WERI-Rb-1 (cell line): ENCODE measurements around the gene MAPT.

Experiments used
- DNase-seq: peaks from one replicate; pipeline ENCODE4 v3.0.0-alpha.2; 2020
- H3K27ac ChIP-seq: fragments of 250-450 bp; sonication (Bioruptor Pico); 2 replicates; pipeline ENCODE4 v1.5.1; 2020; ENCODE audit warnings: mild to moderate bottlenecking, moderate library complexity
- H3K27me3 ChIP-seq: fragments of 250-450 bp; sonication (Bioruptor Pico); 2 replicates; pipeline ENCODE4 v1.5.1; 2021; ENCODE audit warnings: mild to moderate bottlenecking, low read depth, moderate library complexity; ENCODE audit not compliant: insufficient read depth, severe bottlenecking
- H3K36me3 ChIP-seq: fragments of 250-450 bp; sonication (Bioruptor Pico); 2 replicates; pipeline ENCODE4 v1.5.1; 2020; ENCODE audit warnings: mild to moderate bottlenecking, moderate library complexity
- H3K4me3 ChIP-seq: 2 replicates; pipeline ENCODE4 v1.5.1; 2011; ENCODE audit warnings: low read depth, mild to moderate bottlenecking, control low read depth, low read length
- H3K9me3 ChIP-seq: fragments of 250-450 bp; sonication (Bioruptor Pico); 2 replicates; pipeline ENCODE4 v1.5.1; 2021; ENCODE audit warnings: mild to moderate bottlenecking, moderate library complexity; ENCODE audit not compliant: severe bottlenecking
- TF ChIP-seq, protein P1 (sequence below): IDR thresholded peaks from 2 replicates; pipeline ENCODE4 v1.5.1; 2011; ENCODE audit warnings: low read depth, mild to moderate bottlenecking, control low read depth, inconsistent platforms, low read length

Gene MAPT

GRCh38 chr17:46028981-46029565 lies 134.7 kb downstream of the MAPT start:
- Histone ChIP-seq H3K27ac (no peak overlapping the region), H3K4me3 (no peak overlapping the region), H3K27me3 (no peaks in the 10 kb centered on the region), H3K9me3 (no peaks in the 10 kb centered on the region), H3K36me3 (peaks cover 71% of the 10 kb centered on the region)
- DNase-seq: no peak
- TF ChIP-seq, protein P1, sequence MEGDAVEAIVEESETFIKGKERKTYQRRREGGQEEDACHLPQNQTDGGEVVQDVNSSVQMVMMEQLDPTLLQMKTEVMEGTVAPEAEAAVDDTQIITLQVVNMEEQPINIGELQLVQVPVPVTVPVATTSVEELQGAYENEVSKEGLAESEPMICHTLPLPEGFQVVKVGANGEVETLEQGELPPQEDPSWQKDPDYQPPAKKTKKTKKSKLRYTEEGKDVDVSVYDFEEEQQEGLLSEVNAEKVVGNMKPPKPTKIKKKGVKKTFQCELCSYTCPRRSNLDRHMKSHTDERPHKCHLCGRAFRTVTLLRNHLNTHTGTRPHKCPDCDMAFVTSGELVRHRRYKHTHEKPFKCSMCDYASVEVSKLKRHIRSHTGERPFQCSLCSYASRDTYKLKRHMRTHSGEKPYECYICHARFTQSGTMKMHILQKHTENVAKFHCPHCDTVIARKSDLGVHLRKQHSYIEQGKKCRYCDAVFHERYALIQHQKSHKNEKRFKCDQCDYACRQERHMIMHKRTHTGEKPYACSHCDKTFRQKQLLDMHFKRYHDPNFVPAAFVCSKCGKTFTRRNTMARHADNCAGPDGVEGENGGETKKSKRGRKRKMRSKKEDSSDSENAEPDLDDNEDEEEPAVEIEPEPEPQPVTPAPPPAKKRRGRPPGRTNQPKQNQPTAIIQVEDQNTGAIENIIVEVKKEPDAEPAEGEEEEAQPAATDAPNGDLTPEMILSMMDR: no peak

- peaks cover 76% of the 10 kb centered on the region for H3K36me3 ChIP-seq
These were observed 135.3 kb downstream of the MAPT start for GRCh38 chr17:46029627-46030026.

DNA sequence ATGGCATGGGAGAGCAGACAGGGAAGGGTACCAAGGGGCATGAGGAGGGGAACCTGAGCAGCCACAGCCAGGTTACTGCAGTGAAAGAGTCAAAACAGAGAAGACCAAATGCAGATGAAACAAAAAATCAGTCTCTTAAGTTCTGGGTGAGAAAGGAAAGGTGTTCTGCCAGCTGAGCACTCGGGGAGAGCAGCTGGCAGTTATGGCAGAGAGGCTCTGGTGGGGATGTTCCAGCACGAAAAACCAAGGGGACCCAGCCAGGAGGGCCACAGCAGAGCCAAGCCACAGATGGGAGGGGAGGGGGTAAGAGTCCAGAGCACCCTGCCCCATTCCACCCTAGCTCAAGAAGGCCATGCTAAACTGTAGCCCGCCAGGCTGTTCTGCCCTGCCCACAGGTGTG lies 136.4 kb downstream of the MAPT start:
- TF ChIP-seq, protein P1: no peak
- H3K36me3 ChIP-seq: peaks cover 83% of the 10 kb centered on the region

More at GRCh38 chr17:46029627-46030026, 135.3 kb downstream of the MAPT start:
- H3K27ac ChIP-seq: no peak overlapping the region
- H3K27me3 ChIP-seq: no peaks in the 10 kb centered on the region
- no peak overlapping the region for H3K4me3 ChIP-seq
- DNase-seq: no peak
- H3K9me3 ChIP-seq: no peaks in the 10 kb centered on the region
- TF ChIP-seq, protein P1: no peak

GRCh38 chr17:46031440-46031839 lies 137.1 kb downstream of the MAPT start:
- Histone ChIP-seq H3K9me3 (no peaks in the 10 kb centered on the region), H3K4me3 (no peak overlapping the region), H3K27me3 (no peaks in the 10 kb centered on the region), H3K36me3 (peaks cover 86% of the 10 kb centered on the region), H3K27ac (no peak overlapping the region)
- TF ChIP-seq, protein P1: no peak
- DNase-seq: no peak

More for the DNA sequence above, 136.4 kb downstream of the MAPT start:
- DNase-seq: no peak
- Histone ChIP-seq H3K9me3 (no peaks in the 10 kb centered on the region), H3K27me3 (no peaks in the 10 kb centered on the region), H3K4me3 (no peak overlapping the region), H3K27ac (no peak overlapping the region)

DNA sequence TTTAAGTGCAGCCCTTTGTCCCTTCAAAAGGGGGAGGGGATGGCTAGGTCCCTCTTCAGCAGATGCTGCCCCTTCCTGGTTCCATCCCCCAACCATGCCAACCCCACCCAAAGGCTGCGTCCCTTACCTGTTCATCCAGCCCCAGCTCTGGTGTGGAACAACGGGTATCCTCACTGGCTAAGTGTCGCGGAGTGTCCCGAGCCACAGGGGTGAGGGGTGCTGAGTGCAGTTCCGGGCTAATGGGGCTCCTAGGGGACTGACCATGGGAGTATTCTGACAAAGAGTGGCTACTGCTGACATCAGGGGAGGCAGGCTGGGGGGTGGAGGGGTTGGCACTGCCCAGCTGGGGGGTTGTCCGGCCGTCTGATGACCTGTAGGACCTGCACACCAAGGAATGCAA lies 137.6 kb downstream of the MAPT start:
- no peaks in the 10 kb centered on the region for H3K9me3 ChIP-seq
- no peaks in the 10 kb centered on the region for H3K27me3 ChIP-seq
- H3K4me3 ChIP-seq: no peak overlapping the region
- peaks cover 86% of the 10 kb centered on the region for H3K36me3 ChIP-seq
- DNase-seq: no peak
- H3K27ac ChIP-seq: no peak overlapping the region
- TF ChIP-seq, protein P1: no peak

- H3K4me3 ChIP-seq: no peak overlapping the region
- H3K27me3 ChIP-seq: no peaks in the 10 kb centered on the region
- no peak overlapping the region for H3K27ac ChIP-seq
- no peak for DNase-seq
- TF ChIP-seq, protein P1: no peak
- H3K36me3 ChIP-seq: peaks cover 87% of the 10 kb centered on the region
- no peaks in the 10 kb centered on the region for H3K9me3 ChIP-seq
These were observed 138.6 kb downstream of the MAPT start for GRCh38 chr17:46032909-46033308.
